ENCODE data around the gene PHF8. TPM values are rescaled to one million over a fixed set of nuclear protein-coding genes. Genes with fewer than 3 reads are reported as not detected.

The PHF8 gene
- total and polyA plus RNA-seq, 8 donors: 3.4 to 65.2 (median 13.7) TPM

DNA sequence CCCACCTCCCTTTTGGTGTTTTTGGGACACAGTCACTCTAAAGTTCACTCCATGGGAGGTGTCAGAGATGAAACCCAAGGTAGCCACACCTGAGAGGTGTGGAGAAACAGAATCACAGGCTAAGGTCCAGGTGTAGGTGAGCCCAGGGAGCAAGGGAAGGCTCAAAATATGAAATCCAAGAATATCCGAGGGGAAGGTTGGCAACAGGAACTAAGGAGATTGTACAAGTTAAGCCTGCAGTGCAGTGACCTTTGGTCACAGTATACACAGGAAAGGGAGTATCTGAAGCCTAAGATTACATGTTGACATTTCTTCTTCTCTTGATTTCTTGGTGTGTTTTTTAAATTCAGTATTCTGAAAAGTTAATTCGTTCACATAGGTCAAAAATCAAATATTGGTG is 46.5 kb downstream of the PHF8 start:
- H3K27me3 ChIP-seq: no peaks in the 10 kb centered on the region
- no peak overlapping the region for H3K27ac ChIP-seq
- H3K36me3 ChIP-seq: peaks cover 6 to 94% (median 79%) of the 10 kb centered on the region in 4 donors
- H3K9me3 ChIP-seq: no peaks in the 10 kb centered on the region
- DNase-seq: peak in 1 of 2 donors; percentile 19
- WGBS, 5 donors: 48 to 70% (median 65%) methylated on average over 2 of the region's 2 CpGs
- H3K4me3 ChIP-seq: no peak overlapping the region
- no peaks in the 10 kb centered on the region for H3K4me1 ChIP-seq
- TF ChIP-seq POLR2AphosphoS5 (IDR thresholded peaks at IDR 0.05): no peak
- no peak for TF ChIP-seq EP300 (IDR thresholded peaks at IDR 0.05)
- TF ChIP-seq POLR2A (IDR thresholded peaks at IDR 0.05): no peak
- TF ChIP-seq, protein P1, sequence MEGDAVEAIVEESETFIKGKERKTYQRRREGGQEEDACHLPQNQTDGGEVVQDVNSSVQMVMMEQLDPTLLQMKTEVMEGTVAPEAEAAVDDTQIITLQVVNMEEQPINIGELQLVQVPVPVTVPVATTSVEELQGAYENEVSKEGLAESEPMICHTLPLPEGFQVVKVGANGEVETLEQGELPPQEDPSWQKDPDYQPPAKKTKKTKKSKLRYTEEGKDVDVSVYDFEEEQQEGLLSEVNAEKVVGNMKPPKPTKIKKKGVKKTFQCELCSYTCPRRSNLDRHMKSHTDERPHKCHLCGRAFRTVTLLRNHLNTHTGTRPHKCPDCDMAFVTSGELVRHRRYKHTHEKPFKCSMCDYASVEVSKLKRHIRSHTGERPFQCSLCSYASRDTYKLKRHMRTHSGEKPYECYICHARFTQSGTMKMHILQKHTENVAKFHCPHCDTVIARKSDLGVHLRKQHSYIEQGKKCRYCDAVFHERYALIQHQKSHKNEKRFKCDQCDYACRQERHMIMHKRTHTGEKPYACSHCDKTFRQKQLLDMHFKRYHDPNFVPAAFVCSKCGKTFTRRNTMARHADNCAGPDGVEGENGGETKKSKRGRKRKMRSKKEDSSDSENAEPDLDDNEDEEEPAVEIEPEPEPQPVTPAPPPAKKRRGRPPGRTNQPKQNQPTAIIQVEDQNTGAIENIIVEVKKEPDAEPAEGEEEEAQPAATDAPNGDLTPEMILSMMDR (IDR thresholded peaks at IDR 0.05): no peak
- intact Hi-C loops (cut with DNase I; ENCODE audit: low total_unique reads): no loop called here

DNA sequence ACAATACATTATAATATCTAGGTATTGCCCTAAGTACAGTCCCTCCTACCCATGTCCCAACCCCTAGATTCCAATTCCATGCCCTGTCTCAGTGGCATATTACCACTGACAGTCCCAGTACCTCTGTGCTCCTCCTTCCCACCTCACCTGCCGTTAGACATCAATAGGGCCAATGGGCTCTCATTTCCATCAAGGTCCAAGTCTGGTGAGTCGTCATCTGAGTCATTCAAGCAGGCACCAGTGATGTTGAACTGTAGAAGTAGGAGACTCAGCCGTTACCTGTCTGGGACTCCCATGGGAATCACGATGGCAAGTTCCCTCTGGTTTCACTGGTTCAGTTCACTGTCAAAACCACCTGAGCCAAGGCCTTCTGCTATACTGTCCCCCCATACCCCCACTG is 51.7 kb downstream of the PHF8 start:
- no peak for DNase-seq
- Histone ChIP-seq H3K4me3 (no peak overlapping the region), H3K27me3 (no peaks in the 10 kb centered on the region), H3K9me3 (no peaks in the 10 kb centered on the region), H3K27ac (no peak overlapping the region), H3K4me1 (no peaks in the 10 kb centered on the region), H3K36me3 (peaks cover 8 to 58% (median 42%) of the 10 kb centered on the region in 4 donors)
- TF ChIP-seq, protein P1 (IDR thresholded peaks at IDR 0.05): no peak
- no peak for TF ChIP-seq POLR2A (IDR thresholded peaks at IDR 0.05)
- TF ChIP-seq EP300 (IDR thresholded peaks at IDR 0.05): no peak
- TF ChIP-seq POLR2AphosphoS5 (IDR thresholded peaks at IDR 0.05): no peak
- intact Hi-C loops (cut with DNase I; ENCODE audit: low total_unique reads): no loop called here
- 65 to 97% (median 87%) methylated on average over 4 of the region's 4 CpGs for WGBS, 5 donors

DNA sequence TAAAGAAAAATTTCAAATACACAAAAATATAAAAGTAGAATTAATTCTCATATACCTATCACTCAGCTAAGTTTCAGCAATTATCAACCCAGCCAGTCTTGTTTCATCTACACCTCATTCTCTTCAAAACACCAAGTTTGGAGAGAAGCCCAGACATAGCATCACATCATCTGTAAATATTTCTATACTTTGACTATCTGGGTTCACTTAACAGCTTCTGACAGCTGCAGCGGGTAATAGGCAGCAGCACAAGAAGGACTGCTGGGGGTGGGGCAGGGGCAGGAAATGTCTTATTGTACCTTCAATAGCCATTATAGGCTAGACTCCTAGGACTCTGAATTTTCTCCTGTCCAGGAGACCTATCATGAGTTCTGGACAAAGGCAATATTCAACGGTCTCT is 54.1 kb downstream of the PHF8 start:
- Histone ChIP-seq H3K9me3 (no peaks in the 10 kb centered on the region), H3K4me1 (no peaks in the 10 kb centered on the region), H3K27me3 (no peaks in the 10 kb centered on the region), H3K36me3 (peaks cover 8 to 63% (median 59%) of the 10 kb centered on the region in 4 donors), H3K27ac (no peak overlapping the region), H3K4me3 (no peak overlapping the region)
- TF ChIP-seq, protein P1 (IDR thresholded peaks at IDR 0.05): no peak
- no peak for TF ChIP-seq POLR2AphosphoS5 (IDR thresholded peaks at IDR 0.05)
- no peak for TF ChIP-seq EP300 (IDR thresholded peaks at IDR 0.05)
- TF ChIP-seq POLR2A (IDR thresholded peaks at IDR 0.05): no peak
- intact Hi-C loops (cut with DNase I; ENCODE audit: low total_unique reads): no loop called here
- WGBS, 5 donors: 70 to 86% (median 83%) methylated on average over 2 of the region's 2 CpGs
- peak in 1 of 2 donors; percentile 11 for DNase-seq

DNA sequence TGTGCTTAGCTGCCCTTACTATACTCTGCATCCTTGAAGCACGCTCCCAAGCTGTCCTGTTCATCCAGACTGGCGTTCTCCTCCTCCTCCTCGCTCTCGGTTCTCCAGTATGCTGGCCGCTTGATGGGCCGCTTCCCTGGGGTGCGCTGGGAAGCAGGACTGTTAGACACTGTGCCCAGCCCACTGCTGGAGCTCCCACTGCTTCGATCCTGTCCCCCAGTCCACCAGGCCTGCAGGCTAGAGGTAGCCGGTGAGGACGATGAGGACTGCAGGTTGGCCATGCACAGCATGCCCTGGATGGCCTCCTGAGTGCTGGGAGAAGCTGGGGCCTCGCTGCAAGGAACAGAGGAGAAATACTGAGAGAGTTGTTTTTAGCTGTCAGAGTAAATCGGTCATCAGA is 59.4 kb downstream of the PHF8 start:
- Histone ChIP-seq H3K4me1 (no peaks in the 10 kb centered on the region), H3K27me3 (no peaks in the 10 kb centered on the region), H3K36me3 (peaks cover 0 to 79% (median 67%) of the 10 kb centered on the region in 4 donors), H3K27ac (no peak overlapping the region), H3K9me3 (no peaks in the 10 kb centered on the region), H3K4me3 (no peak overlapping the region)
- intact Hi-C loops (cut with DNase I; ENCODE audit: low total_unique reads): no loop called here
- DNase-seq: no peak
- no peak for TF ChIP-seq POLR2A (IDR thresholded peaks at IDR 0.05)
- TF ChIP-seq POLR2AphosphoS5 (IDR thresholded peaks at IDR 0.05): no peak
- no peak for TF ChIP-seq EP300 (IDR thresholded peaks at IDR 0.05)
- TF ChIP-seq, protein P1 (IDR thresholded peaks at IDR 0.05): no peak
- WGBS, 5 donors: 79 to 95% (median 93%) methylated on average over 11 to 12 of the region's 12 CpGs

Data from stomach (tissue), 9 donors.